ENCODE results near the gene LEAP2. TPM values are rescaled to one million over a fixed set of nuclear protein-coding genes. Genes with fewer than 3 reads are reported as not detected.

The LEAP2 gene
- total and polyA plus RNA-seq, 2 donors (not counting 1 experiment from before 2014, with no cell fraction given) = 2.2 to 5.4 TPM

DNA sequence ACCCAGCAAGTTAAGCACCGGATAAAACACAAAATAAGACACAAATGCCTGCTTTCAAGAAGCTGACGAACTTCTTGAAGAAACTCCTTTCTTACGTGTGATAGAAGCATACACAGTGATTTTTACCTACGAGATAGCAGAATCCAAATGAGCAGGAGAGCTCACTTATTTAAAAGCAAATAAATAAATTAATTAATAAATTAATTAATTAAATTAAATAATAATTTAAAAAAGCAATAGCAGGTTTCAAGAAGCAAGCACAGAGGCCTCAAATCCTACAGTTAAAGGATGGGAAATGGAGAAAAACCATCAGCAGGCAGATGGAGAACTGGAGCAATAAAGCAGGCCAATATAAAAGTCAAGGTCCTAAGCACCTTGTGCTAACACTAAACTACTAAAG is 17.3 kb downstream of the LEAP2 start:
- H3K4me3 Mint-ChIP-seq = no peak overlapping the region
- intact Hi-C loops (cut with micrococcal nuclease) = no loop called here

DNA sequence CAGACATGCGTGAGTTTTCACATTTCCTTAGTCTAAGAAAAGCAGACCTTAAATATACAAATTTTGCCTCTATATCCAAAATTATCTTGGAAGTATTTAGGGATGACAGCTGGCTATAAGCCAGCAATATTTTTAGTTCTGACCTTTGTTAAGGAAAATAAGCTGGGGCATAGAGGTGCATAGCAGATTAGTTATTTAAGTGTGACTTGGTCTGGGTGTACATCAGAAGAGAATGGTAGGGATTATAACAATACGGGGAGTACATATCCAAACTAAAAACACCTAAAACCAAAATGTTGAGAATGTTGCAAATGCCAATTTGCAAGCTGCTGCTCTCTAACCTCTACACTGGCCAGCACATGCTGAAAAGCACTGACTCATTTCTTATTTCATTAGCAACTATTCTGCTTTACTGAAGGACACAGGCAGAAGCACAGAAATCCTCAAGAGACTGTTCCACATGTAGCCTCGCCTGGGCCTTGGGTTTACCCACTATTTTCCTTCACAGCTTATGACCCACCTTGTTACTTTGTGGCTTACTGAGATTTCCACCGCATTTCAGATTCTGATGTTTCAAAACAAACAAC is 22.3 kb downstream of the LEAP2 start:
- no peak overlapping the region for H3K4me2 ChIP-seq (replicated peaks; ENCODE audit: low read depth, low read length, poor library complexity, severe bottlenecking)
- Mint-ChIP-seq H3K27me3 (no peaks in the 10 kb centered on the region), H3K27ac (no peak overlapping the region), H3K4me3 (no peak overlapping the region), H3K4me1 (no peaks in the 10 kb centered on the region), H3K9me3 (ENCODE audit: insufficient read depth) (no peaks in the 10 kb centered on the region)
- ChIA-PET CTCF (interaction anchor here (1.3 to 1.6 kb wide), 3 partner anchors 12 to 15 kb away, joined by 3 to 6 read pairs (median 3); no protein-coding TSS in a partner anchor), POLR2A (interaction anchor here (0.6 kb wide), 1 partner anchor 1391 kb away, joined by 5 read pairs; no protein-coding TSS in a partner anchor)
- ATAC-seq (ENCODE audit: low read depth) (no peak), DNase-seq (no peak)
- 82% methylated on average over 2 of the region's 4 CpGs for WGBS (ENCODE audit: insufficient coverage)
- no peaks in the 10 kb centered on the region for H3K4me1 ChIP-seq (ENCODE audit: control insufficient read depth in 2 of 2, insufficient read depth in 2 of 2, low read length in 2 of 2)
- H3K36me3 ChIP-seq (replicated peaks in 1 of 2; ENCODE audit: control extremely low read depth in 1 of 2, control insufficient read depth in 1 of 2, extremely low read depth in 1 of 2, insufficient read depth in 2 of 2, low read length in 1 of 2) = peaks cover 20 to 77% of the 10 kb centered on the region in 2 experiments
- intact Hi-C loops (cut with micrococcal nuclease) = no loop called here
- no peaks in the 10 kb centered on the region for H3K27me3 ChIP-seq (replicated peaks in 1 of 4; ENCODE audit: control extremely low read depth in 1 of 4, control insufficient read depth in 3 of 4, insufficient read depth in 4 of 4, low read length in 3 of 4)
- no peak for TF ChIP-seq EZH2 (IDR thresholded peaks at IDR 0.05; ENCODE audit: borderline replicate concordance, insufficient read depth, low read depth, low read length, poor library complexity, severe bottlenecking)
- TF ChIP-seq, protein P1, sequence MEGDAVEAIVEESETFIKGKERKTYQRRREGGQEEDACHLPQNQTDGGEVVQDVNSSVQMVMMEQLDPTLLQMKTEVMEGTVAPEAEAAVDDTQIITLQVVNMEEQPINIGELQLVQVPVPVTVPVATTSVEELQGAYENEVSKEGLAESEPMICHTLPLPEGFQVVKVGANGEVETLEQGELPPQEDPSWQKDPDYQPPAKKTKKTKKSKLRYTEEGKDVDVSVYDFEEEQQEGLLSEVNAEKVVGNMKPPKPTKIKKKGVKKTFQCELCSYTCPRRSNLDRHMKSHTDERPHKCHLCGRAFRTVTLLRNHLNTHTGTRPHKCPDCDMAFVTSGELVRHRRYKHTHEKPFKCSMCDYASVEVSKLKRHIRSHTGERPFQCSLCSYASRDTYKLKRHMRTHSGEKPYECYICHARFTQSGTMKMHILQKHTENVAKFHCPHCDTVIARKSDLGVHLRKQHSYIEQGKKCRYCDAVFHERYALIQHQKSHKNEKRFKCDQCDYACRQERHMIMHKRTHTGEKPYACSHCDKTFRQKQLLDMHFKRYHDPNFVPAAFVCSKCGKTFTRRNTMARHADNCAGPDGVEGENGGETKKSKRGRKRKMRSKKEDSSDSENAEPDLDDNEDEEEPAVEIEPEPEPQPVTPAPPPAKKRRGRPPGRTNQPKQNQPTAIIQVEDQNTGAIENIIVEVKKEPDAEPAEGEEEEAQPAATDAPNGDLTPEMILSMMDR (IDR thresholded peaks at IDR 0.05) = no peak
- H4K20me1 ChIP-seq (ENCODE audit: control insufficient read depth, insufficient read depth, low read length, poor library complexity, severe bottlenecking) = no peaks in the 10 kb centered on the region
- no peak overlapping the region for H2AFZ ChIP-seq (ENCODE audit: insufficient read depth, low read depth, low read length, poor library complexity, severe bottlenecking)
- H3K9me3 ChIP-seq (ENCODE audit: control extremely low read depth in 1 of 3, control insufficient read depth in 2 of 3, insufficient read depth in 1 of 3, low read length in 2 of 3) = no peaks in the 10 kb centered on the region
- no peak overlapping the region for H3K4me3 ChIP-seq (ENCODE audit: control extremely low read depth in 1 of 5, extremely low read depth in 1 of 5, insufficient read depth in 1 of 5, low read depth in 2 of 5, low read length in 4 of 5)
- H3K9ac ChIP-seq (ENCODE audit: low read length) = no peak overlapping the region
- H3K27ac ChIP-seq (ENCODE audit: low read length in 2 of 2) = no peak overlapping the region
- H3K79me2 ChIP-seq (ENCODE audit: control insufficient read depth, insufficient read depth, low read length) = peaks cover 8% of the 10 kb centered on the region

More for the DNA sequence above, 17.3 kb downstream of the LEAP2 start:
- H4K20me1 ChIP-seq (ENCODE audit: control insufficient read depth, insufficient read depth, low read length, poor library complexity, severe bottlenecking) = no peaks in the 10 kb centered on the region
- Mint-ChIP-seq H3K27ac (no peak overlapping the region), H3K9me3 (ENCODE audit: insufficient read depth) (no peaks in the 10 kb centered on the region), H3K4me1 (peaks cover 8% of the 10 kb centered on the region), H3K27me3 (no peaks in the 10 kb centered on the region)
- DNase-seq (no peak), ATAC-seq (ENCODE audit: low read depth) (no peak)
- H3K4me1 ChIP-seq (ENCODE audit: control insufficient read depth in 2 of 2, insufficient read depth in 2 of 2, low read length in 2 of 2) = no peaks in the 10 kb centered on the region
- peaks cover 5% of the 10 kb centered on the region for H3K79me2 ChIP-seq (ENCODE audit: control insufficient read depth, insufficient read depth, low read length)
- CTCF ChIA-PET = interaction anchor here (0.7 to 1.5 kb wide), 3 partner anchors 7 to 523 kb away, joined by 3 to 4 read pairs (median 3); partner anchors contain the start of gene SHROOM1
- H2AFZ ChIP-seq (ENCODE audit: insufficient read depth, low read depth, low read length, poor library complexity, severe bottlenecking) = no peak overlapping the region
- H3K9ac ChIP-seq (ENCODE audit: low read length) = no peak overlapping the region
- no peaks in the 10 kb centered on the region for H3K9me3 ChIP-seq (ENCODE audit: control extremely low read depth in 1 of 3, control insufficient read depth in 2 of 3, insufficient read depth in 1 of 3, low read length in 2 of 3)
- no peak overlapping the region for H3K4me3 ChIP-seq (ENCODE audit: control extremely low read depth in 1 of 5, extremely low read depth in 1 of 5, insufficient read depth in 1 of 5, low read depth in 2 of 5, low read length in 4 of 5)
- no peaks in the 10 kb centered on the region for H3K27me3 ChIP-seq (replicated peaks in 1 of 4; ENCODE audit: control extremely low read depth in 1 of 4, control insufficient read depth in 3 of 4, insufficient read depth in 4 of 4, low read length in 3 of 4)
- H3K36me3 ChIP-seq (replicated peaks in 1 of 2; ENCODE audit: control extremely low read depth in 1 of 2, control insufficient read depth in 1 of 2, extremely low read depth in 1 of 2, insufficient read depth in 2 of 2, low read length in 1 of 2) = peaks cover 37 to 80% of the 10 kb centered on the region in 2 experiments
- no peak overlapping the region for H3K27ac ChIP-seq (ENCODE audit: low read length in 2 of 2)
- no peak overlapping the region for H3K4me2 ChIP-seq (replicated peaks; ENCODE audit: low read depth, low read length, poor library complexity, severe bottlenecking)
- no peak for TF ChIP-seq EZH2 (IDR thresholded peaks at IDR 0.05; ENCODE audit: borderline replicate concordance, insufficient read depth, low read depth, low read length, poor library complexity, severe bottlenecking)
- TF ChIP-seq, protein P1 (IDR thresholded peaks at IDR 0.05) = no peak
- 93% methylated on average over 2 of the region's 4 CpGs for WGBS (ENCODE audit: insufficient coverage)
- POLR2A ChIA-PET = no interaction called here
